NCI-H82 treated with DMSO at 0.1 percent for 48 hours (cell line): Measurements from ENCODE around the gene COLGALT1.
"Not testable (repeated sequence)": the region's sequence is repeated elsewhere in the genome, so short reads cannot be mapped to it uniquely, and the experiment has no call there.

Source experiments
- DNase-seq: peaks from one replicate; lab custom pipeline; 2025; ENCODE audit not compliant: unreplicated experiment; lab: John Stamatoyannopoulos, UW

The COLGALT1 gene

DNA sequence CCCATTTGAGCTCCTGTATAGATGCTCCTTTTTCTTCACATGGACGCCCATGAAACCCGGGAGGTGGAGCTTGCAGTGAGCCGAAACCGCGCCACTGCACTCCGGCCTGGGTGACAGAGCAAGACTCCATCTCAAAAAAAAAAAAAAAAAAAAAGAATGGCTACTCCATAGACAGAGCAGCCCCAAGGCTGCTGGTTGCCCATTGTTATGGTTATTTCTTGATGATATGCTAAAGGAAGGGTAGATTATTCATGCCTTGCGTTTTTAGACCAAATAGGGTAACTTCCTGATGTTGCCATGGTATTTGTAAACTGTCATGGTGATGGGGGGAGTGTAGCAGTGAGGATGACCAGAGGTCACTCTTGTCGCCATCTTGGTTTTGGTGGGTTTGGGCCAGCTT is 42.6 kb downstream of the COLGALT1 start:
- DNase-seq, result not testable (repeated sequence)

DNA sequence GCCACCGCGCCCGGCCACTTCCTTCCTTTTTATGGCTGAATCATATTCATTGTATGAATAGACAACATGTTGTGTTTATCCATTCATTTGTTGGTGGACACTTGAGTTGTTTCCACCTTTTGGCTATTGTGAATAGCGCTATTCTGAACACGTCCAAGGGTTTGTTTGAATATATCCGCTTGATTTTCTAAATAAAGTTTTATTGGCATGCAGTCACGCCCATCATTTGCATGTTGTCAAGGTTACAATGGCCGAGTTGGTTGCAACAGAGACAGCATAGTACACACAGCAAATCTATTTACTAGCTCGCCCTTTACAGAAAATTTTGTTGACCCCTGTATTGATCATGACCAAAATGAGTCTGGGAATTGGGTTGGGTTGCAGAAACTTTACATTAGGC is 43.5 kb downstream of the COLGALT1 start:
- DNase-seq, result no peak

DNA sequence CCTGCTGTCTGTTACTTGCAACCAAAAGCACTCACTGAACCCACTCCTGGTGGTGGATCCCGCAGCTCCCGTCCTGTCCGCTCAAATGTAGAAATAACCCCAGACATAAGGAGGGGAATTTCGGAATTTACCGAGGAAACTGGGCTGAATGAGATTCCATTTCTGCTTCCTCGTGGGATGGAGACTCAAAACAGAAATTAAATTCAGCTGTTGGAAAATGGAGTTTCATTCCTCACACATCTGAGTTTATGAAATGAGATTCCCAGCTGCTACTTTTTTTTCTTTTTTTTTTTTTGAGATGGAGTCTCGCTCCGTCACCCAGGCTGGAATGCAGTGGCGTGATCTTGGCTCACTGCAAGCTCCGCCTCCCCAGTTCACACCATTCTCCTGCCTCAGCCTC is 44.3 kb downstream of the COLGALT1 start:
- DNase-seq, result no peak

GRCh38 chr19:17601683-17602082 is 46.2 kb downstream of the COLGALT1 start:
- DNase-seq, result no peak

GRCh38 chr19:17602217-17602616 is 46.8 kb downstream of the COLGALT1 start:
- no peak for DNase-seq

DNA sequence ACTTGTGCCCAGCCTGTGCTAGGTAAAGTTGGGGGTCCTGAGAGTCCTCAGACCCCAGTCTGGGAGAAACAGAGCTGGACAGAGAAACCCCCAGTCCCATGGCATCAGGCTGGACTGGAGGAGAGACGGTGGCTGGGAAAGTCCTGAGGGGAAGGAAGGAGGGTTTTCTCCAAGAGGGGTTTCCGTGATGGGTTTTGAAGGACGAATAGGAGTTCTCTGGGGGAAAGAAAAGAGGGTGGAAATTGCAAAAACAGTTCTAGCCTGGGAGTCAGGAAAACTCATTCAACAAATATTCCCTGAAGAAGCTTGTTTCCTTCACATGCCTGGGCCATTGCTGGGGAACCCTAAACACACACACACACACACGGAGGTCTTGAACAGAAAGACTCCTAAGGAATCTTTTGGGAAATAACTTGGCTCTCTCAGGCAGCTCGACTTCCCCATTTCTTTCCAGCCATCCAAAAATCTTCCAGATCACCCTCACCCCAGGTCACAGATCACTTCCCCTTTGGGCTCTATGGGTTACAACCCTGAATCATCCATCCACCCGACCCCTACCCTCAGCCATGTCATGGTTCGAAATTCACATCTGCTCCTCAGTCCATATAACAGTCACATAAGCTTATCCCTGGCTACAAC is 47.5 kb downstream of the COLGALT1 start:
- DNase-seq, result no peak

DNA sequence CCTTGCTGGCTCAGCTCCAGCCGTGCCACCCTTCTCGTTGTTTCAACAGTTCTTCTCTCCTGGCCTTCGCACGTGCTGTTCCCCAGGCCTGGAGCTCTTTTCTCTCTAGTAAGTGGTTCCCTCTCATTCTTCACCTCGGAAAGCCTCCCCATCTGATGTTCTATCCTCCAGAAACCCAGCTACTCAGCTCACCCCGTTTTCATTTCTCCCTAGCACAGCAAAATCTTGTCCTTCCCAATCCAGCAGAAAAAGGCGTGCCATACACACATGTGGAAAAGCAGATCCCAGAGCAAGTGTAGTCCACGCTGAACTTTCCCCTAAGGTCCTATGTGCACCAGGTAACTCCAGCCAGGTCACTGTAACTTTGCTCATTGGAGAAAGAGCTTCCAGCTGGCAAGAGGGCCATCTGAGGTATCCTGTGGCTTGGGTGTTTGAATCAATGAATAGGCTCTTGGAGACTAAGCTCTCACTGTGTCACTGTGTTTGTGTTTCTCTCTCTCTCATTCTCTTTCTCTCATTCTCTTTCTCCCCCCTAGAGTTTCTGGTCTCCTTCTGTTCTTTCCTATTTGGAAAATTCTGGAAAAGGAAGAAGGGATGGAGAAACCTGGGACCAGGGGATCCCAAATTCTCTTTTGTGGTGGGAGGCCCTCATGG is 49.0 kb downstream of the COLGALT1 start:
- DNase-seq, result no peak

DNA sequence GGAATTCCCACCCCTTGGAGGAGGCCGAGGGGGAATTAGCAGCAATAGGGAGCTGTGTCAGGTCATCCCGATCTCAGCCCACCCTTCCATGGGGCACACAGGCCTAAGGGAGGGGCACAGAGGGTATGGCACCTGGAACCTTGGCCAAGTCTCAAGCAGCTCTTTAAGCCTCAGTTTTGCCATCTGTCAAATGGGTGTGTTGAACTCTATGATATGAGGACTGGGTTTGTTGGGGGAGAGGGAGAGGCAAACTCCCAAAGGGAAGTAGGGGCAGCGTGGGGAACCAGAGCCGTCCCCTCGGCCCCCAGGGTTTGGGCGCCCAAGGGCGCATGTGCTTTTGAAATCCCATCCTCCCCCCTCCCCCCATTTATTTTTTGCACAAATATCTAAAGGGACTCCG is 49.7 kb downstream of the COLGALT1 start:
- no peak for DNase-seq

DNA sequence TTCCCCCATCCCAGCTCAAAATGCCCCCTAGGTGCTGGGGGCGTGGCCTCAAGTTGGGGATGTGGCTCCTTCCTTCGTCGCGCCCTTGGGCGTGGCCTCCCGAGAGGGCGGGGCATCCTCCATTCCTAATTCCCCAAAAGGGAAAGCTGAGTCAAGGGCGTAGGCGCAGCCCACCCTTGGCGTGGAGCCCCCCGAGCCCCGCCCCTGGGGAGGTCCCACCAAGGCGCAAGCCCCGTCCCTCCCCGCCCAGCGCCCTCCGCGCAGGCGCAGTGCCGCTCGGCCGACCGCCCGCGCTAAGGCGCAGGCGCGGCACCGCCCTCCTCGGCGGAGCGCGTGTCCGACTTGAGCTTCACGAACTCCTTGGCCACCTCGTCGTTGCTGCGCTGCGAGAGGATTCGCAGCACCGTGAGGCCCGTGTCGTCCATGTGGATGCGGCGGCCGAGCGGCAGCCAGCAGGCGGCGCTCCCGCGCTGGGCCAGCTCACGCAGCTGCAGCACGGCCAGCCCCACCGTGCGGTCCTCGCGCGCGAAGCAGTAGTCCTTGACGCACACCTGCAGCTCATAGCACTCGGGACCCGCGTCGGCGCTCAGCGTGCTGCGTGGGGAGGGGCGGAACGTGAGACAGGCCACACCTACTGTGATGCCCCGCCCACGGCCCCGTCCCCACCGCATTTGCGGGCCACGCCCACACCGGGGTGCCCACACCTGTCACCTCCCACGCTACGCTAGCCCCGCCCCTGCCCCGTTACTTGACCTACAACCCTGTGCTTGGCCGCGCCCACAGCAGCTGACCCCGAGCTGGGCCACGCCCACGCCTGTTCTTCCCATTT is 50.5 kb downstream of the COLGALT1 start:
- DNase-seq, result no peak

DNA sequence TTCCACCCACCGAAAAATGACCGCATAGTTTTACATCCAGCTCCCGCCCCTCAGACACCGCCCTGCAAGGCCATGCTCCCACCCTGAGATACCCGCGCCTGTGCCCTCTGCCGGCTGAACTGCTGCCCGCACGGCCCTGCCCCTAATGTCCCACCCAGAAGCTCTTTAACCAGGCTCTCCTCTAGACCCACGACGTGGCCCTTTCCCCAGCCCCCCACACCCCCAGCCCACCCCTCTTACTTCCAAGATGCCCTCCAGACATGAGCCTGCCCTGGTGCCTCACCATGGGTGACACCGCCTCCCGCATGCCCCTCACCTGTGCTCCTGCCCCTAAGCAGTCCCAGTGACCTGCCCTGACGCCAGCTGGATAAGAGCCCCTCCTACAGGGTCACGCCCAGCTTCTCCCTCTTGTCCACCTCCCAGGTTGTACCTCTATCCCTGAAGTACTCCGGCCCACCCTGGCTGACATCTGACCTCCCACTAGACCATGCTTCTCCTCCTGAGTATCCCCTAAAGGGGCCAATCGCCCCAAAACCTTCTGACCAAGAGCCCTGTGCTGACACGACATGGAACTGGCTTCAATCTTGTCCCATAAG is 51.2 kb downstream of the COLGALT1 start:
- no peak for DNase-seq

DNA sequence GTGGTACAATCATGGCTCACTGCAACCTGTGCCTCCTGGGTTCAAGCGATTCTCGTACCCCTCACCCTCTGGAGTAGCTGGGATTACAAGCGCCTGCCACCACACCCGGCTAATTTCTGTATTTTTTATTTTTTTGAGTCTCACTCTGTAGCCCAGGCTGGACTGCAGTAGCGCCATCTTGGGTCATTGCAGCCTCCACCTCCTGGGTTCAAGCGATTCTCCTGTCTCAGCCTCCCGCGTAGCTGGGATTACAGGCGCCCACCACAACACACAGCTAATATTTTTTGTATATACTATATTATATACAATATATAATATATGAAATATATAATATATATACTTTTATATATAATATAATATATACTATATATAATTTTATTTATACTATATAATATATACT is 52.5 kb downstream of the COLGALT1 start:
- no peak for DNase-seq

GRCh38 chr19:17610384-17610783 is 54.9 kb downstream of the COLGALT1 start:
- no peak for DNase-seq

DNA sequence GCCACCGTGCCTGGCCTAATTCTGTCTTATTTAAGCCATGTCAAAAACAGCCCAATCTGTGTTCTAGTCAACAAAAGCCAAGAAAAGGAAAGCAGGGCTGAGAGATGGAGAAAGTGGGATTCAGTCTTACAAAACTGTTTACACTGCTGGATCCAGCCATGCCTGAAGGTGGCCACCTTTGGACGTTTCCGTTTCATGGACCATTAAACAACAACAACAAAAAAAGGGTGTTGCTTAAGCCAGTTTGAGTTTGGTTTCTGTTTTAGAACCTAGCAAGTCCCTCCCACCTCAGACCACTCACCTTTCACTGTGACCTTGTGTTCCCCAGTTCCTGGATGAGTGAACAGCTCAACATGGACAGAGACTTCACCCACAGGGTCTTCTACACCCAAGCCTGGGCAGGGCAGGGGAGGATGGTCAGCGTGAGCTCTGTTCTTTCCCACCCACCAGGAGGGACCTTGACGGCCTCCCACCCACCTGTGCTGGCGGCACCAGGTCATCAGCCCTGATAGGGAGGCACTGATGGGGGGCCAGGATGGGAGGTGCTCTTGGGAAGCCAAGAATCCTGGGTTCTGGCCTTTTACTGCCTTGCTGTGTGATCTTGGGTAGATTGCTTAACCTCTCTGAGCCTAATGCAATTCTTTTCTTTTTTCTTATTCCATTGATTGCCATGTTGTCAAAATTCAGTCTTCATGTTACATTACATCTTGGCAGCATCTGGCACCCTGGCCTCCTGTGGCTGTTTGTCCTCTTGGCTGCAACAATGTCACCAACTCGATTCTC is 56.2 kb downstream of the COLGALT1 start:
- DNase-seq, result no peak

DNA sequence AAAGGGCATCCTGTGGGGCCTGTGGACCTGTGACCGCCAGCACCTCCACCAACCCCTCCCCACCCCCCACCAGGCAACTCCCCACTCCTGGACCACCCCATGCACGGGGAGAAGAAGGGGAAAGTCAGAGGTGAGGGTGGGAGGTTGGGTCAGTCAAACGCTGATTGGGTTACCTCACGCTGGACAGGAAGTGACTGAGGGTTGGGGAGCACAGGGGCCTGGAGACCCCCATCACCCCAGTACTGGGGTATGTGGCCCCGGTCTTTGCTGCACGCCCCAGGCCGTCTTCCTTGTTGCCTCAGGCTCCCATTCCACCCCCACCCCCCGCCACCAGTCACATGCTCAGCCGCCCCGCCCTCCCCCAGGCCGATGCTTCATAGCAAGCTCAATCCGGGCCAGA is 59.0 kb downstream of the COLGALT1 start:
- no peak for DNase-seq

DNA sequence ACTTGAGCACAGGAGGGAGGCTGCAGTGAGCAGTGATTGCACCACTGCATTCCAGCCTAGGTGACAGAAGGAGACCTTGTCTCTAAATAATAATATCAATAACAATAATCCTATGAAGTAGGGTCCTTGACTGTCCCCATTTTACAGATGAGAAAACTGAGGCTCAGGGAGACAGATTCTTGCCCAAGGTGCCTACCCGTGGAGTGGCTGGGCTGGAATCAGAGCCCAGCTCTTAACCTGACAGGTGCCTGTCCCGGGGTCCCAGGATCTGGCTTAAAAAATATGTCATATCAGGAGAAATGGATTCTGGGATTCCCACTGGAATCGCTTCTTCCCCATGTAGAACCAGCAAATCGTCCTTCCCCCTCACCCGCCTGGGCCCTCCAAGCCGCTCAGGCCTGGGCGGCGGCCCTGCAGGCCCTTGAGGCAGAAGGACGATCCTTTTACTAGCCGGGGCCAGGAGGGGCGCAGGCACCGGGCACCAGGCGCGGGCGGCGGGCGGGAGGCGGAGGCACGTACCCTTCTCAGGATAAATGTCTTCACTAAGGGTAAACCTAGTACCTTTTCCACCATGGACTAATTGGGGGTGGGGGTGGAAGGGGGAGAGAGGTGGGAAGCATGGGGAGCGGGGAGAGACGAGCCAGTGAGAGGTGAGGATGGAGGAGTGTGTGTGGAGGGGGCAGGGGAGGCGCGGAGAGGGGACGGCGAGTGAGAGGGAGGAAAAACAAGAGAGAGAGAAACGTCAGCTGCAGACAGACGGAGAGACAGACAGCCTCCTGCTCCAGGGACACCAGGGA is 60.6 kb downstream of the COLGALT1 start:
- no peak for DNase-seq

GRCh38 chr19:17616686-17616960 is 61.2 kb downstream of the COLGALT1 start:
- no peak for DNase-seq

GRCh38 chr19:17616961-17617806 is 61.7 kb downstream of the COLGALT1 start:
- no peak for DNase-seq

- DNase-seq, result no peak
Observed at GRCh38 chr19:17617807-17618192, 62.4 kb downstream of the COLGALT1 start.

- DNase-seq, result no peak
Observed at GRCh38 chr19:17618281-17618903, 62.9 kb downstream of the COLGALT1 start.
